Measurements from ENCODE around the gene UTS2R.

DNA sequence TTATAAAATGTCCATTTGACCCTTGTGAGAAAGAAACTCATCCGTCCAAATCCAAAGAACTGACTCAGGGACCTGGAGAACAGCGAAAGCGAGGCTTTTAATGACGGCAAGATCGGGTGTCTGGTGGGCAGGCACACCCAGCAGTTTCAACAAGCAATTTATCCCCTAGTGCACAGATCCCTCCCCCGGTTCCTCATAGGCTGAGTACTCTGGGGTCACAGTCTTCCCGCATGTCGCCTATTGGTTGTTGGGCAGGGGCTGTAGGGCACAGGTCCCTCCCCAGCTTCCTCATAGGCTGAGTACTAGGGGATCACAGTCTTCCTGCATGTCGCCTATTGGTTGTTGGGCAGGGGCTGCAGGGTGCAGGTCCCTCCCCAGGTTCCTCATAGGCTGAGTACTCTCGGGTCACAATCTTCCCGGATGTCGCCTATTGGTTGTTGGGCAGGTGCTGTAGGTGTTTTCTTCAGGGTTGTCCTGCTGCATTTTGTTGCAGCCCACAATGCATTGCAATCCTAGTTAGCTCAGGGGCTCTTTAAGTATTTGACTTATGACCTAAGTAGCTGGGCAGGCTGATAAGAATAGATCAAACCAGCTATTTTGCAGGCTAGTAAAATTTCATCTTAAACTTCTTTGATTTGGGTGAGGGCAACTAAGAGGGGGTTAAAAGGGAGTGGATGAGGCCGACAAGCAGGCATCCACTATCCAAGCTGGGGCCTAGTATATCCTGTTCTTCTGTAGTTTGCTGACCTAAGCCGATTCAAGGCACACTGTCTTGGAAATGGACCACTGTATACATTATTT lies 3.6 kb upstream of the UTS2R start:
- TF ChIP-seq, protein P1, sequence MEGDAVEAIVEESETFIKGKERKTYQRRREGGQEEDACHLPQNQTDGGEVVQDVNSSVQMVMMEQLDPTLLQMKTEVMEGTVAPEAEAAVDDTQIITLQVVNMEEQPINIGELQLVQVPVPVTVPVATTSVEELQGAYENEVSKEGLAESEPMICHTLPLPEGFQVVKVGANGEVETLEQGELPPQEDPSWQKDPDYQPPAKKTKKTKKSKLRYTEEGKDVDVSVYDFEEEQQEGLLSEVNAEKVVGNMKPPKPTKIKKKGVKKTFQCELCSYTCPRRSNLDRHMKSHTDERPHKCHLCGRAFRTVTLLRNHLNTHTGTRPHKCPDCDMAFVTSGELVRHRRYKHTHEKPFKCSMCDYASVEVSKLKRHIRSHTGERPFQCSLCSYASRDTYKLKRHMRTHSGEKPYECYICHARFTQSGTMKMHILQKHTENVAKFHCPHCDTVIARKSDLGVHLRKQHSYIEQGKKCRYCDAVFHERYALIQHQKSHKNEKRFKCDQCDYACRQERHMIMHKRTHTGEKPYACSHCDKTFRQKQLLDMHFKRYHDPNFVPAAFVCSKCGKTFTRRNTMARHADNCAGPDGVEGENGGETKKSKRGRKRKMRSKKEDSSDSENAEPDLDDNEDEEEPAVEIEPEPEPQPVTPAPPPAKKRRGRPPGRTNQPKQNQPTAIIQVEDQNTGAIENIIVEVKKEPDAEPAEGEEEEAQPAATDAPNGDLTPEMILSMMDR (IDR thresholded peaks at IDR 0.05), result no peak
- no peak for TF ChIP-seq POLR2A (IDR thresholded peaks at IDR 0.05)
